HFFc6 (cell line): Measurements from ENCODE around the gene WFDC1. TPM values are rescaled to one million over a fixed set of nuclear protein-coding genes. Genes with fewer than 3 reads are reported as not detected.

Experiments used
- DNase-seq: peaks from one replicate; pipeline ENCODE4 v3.0.0-alpha.2; 2018
- H3K27ac Mint-ChIP-seq: 2 replicates; pipeline ENCODE4 v1.8.0; 2020; ENCODE audit warnings: mild to moderate bottlenecking, mixed read lengths
- H3K27me3 Mint-ChIP-seq: 2 replicates; pipeline ENCODE4 v1.8.0; 2021; ENCODE audit warnings: mild to moderate bottlenecking, moderate library complexity, mixed read lengths; ENCODE audit not compliant: insufficient read depth
- H3K36me3 Mint-ChIP-seq: 2 replicates; pipeline ENCODE4 v1.8.0; 2021; ENCODE audit warnings: low read depth, mixed read lengths
- H3K4me1 Mint-ChIP-seq: 2 replicates; pipeline ENCODE4 v1.8.0; 2020; ENCODE audit warnings: low read depth, mixed read lengths
- H3K4me3 Mint-ChIP-seq: 2 replicates; pipeline ENCODE4 v1.8.0; 2020; ENCODE audit warnings: mild to moderate bottlenecking, moderate library complexity, mixed read lengths
- H3K9me3 Mint-ChIP-seq: 2 replicates; pipeline ENCODE4 v1.8.0; 2020; ENCODE audit warnings: mild to moderate bottlenecking, mixed read lengths
- CTCF ChIP-seq: fragments of 200-600 bp; sonication (generic); IDR thresholded peaks from 2 replicates; pipeline ENCODE4 v1.5.0; 2021; ENCODE audit warnings: antibody characterized with exemption, mild to moderate bottlenecking
- total RNA-seq, 6 experiments: library from RNA; stranded (reverse); fragmentation: NEBNext Ultra II Directional; extraction: Animal tissue kit (Norgen Biotek cat#: 25700); gene quantifications; 2 replicates in 1 of 6; 3 replicates in 5 of 6; pipeline ENCODE4 v1.2.3, GENCODE V29; 2021

The WFDC1 gene
- total RNA-seq, 6 experiments from 2014 or later: 2.4 to 34.5 (median 2.8) TPM

DNA sequence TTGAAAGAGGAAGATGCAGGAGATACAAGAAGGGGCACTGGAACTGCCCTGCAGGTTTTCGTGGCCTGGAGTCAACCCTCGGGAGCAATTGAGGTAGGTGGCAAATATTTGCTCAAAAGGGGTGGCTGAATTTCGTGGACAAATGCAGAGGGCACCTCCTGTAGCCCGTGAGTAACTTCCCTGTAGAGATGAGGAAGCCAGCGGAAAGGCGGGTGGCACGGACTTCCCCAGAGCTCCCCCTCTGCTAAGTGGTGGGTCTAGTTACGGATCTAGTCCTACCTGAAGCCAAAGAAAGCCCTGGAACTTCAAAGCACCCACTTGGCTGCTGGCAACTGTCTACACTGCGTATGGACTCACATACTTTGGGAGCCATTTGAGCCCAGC is 72.6 kb downstream of the WFDC1 start:
- Mint-ChIP-seq H3K4me3 (no peak overlapping the region), H3K27ac (no peak overlapping the region), H3K27me3 (peaks cover 37% of the 10 kb centered on the region), H3K36me3 (no peaks in the 10 kb centered on the region), H3K4me1 (no peaks in the 10 kb centered on the region), H3K9me3 (no peaks in the 10 kb centered on the region)
- DNase-seq: no peak
- TF ChIP-seq CTCF: no peak

DNA sequence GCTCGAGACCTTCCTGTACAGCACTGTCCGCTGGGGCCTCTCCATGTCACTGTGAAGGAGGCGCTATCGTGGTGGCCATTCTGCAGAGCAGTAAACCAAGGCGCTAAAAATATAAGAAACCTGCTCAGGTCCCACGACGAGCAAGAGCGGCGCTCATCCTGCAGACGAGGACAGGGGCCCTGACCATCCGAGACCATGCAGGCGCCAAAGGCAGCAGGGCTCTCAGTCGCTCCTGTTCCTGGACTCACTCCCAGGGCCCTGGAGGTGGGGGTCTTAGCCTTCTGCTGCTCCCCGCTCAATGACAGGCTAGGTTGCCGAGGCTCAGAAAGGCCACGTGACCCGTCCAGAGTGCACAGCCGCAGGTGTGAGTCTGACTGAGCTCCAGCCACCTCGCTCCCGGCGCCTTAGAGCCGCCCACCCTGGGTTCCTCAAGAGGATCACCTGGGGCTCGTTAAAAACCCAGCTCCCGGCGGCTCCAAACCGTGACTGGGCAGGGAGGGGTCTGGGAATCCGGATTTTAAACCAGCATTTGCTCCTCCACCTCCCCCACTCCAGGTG is 73.2 kb downstream of the WFDC1 start:
- no peaks in the 10 kb centered on the region for H3K4me1 Mint-ChIP-seq
- H3K9me3 Mint-ChIP-seq: no peaks in the 10 kb centered on the region
- no peak overlapping the region for H3K27ac Mint-ChIP-seq
- H3K36me3 Mint-ChIP-seq: no peaks in the 10 kb centered on the region
- no peak overlapping the region for H3K4me3 Mint-ChIP-seq
- no peak for DNase-seq
- H3K27me3 Mint-ChIP-seq: peaks cover 41% of the 10 kb centered on the region
- TF ChIP-seq CTCF: no peak

- Mint-ChIP-seq H3K36me3 (no peaks in the 10 kb centered on the region), H3K9me3 (no peaks in the 10 kb centered on the region), H3K4me1 (no peaks in the 10 kb centered on the region), H3K27me3 (peaks cover 41% of the 10 kb centered on the region), H3K27ac (no peak within 1 kb of the TSS), H3K4me3 (no peak within 1 kb of the TSS)
- no peak for TF ChIP-seq CTCF
- no peak for DNase-seq
These were observed 73.8 kb downstream of the WFDC1 start, which contains the start of gene ATP2C2 for GRCh38 chr16:84368308-84368996. Gene ATP2C2, plus strand, starts transcription at chr16:84368538. Its CDS starts 78 bp downstream, at chr16:84368616.

DNA sequence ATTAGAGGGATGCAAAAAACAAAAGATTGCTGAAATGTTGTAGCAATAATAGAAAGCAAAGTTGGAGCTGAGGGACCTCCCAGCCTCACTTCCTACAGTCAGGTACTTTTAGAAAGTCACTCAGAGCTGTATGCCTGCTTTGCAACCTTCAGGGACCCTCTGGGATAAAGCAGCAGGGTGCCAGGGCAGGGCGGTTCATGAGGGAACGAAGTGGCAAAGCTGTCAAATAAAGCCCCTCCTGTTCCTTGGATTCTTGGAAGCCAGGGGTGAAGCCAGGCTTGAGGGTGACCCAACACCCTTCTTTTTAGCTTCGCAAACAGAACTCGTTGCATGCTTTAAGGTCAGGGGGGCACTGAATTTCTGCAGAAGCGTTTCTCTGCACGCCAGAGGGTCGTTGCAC is 74.4 kb downstream of the WFDC1 start:
- peaks cover 38% of the 10 kb centered on the region for H3K27me3 Mint-ChIP-seq
- no peaks in the 10 kb centered on the region for H3K4me1 Mint-ChIP-seq
- H3K4me3 Mint-ChIP-seq: no peak overlapping the region

DNA sequence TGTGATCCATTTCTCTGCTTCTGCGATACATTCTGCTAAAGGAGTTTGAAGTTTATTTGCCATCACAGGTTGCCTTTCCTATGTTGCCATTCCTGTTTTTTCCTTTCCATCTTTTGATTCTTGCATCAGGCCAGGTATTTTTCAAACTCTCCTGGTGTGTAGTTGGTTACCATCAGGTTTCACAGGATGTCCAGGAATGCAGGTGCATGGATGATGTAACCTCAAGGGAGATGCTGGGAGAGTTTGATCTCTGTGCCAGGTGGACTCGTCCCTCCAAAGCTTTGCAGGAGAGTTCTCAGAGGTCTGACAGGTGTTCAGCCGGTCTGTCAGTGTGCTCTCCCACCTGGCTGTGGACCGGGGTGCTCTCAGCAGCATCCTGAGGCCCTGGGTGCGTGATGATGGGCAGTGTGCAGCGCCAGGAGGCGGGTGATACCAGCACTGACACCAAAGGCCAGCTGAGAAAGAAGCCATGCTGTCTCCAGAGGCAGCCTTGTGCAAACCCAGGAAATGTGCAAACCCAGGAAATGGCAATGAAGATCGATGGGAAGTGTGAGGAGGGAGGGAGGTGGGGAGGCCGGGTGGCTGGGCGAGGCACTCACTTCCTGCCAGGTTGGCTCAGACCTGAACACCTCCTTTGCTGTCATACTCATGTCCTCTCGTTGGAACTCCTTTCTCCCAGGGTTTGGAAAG is 75.4 kb downstream of the WFDC1 start:
- no peak overlapping the region for H3K27ac Mint-ChIP-seq
- H3K36me3 Mint-ChIP-seq: no peaks in the 10 kb centered on the region
- no peak for DNase-seq
- no peak for TF ChIP-seq CTCF
- H3K27me3 Mint-ChIP-seq: peaks cover 43% of the 10 kb centered on the region
- no peak overlapping the region for H3K4me3 Mint-ChIP-seq
- no peaks in the 10 kb centered on the region for H3K9me3 Mint-ChIP-seq
- H3K4me1 Mint-ChIP-seq: no peaks in the 10 kb centered on the region

More for the DNA sequence above, 74.4 kb downstream of the WFDC1 start:
- no peaks in the 10 kb centered on the region for H3K36me3 Mint-ChIP-seq
- DNase-seq: no peak
- H3K9me3 Mint-ChIP-seq: no peaks in the 10 kb centered on the region
- no peak for TF ChIP-seq CTCF
- H3K27ac Mint-ChIP-seq: no peak overlapping the region
